Endothelial cell of umbilical vein (primary cell): ENCODE results near the gene RNF183. TPM values are rescaled to one million over a fixed set of nuclear protein-coding genes. Genes with fewer than 3 reads are reported as not detected.

Experiments used
- BruUV-seq: library from RNA; stranded (reverse); fragments of 400-500 nt; replicated peaks from 2 replicates; lab custom pipeline; 2021; lab: Mats Ljungman, UMichigan
- CTCF ChIA-PET: fragments of 300-600, 350-600 bp; sonication (Branson Sonifier 250); formaldehyde crosslinking; loops from one replicate; lab custom pipeline; 2021; ENCODE audit warnings: antibody characterized with exemption, inconsistent platforms; lab: Charles Lee
- POLR2A ChIA-PET: fragments of 300-600, 350-600 bp; sonication (Branson Sonifier 250); formaldehyde crosslinking; loops from one replicate; lab custom pipeline; 2021; ENCODE audit warnings: antibody characterized with exemption, inconsistent platforms; lab: Charles Lee
- DNase-seq: peaks from one replicate; pipeline ENCODE4 v3.0.0-alpha.2; 2011; ENCODE audit warnings: low read depth, low spot score
- FAIRE-seq: peaks from 2 replicates; lab custom pipeline; 2011; peaks lifted over from hg19 to GRCh38; lab: Jason Lieb, UNC
- H2AFZ ChIP-seq: 2 replicates; pipeline ENCODE4 v1.6.0; 2012; ENCODE audit warnings: low read depth, low read length, control low read depth, inconsistent platforms
- H3K27ac ChIP-seq: 2 replicates; pipeline ENCODE4 v1.5.1; 2011; ENCODE audit warnings: low read depth, mild to moderate bottlenecking, control low read depth, low read length, moderate library complexity; ENCODE audit not compliant: insufficient read depth
- H3K27me3 ChIP-seq, 2 experiments: 2 replicates each; pipeline versions ENCODE4 v1.6.0 to v1.6.1; 2011; ENCODE audit warnings: low read length in 2 of 2, mixed read lengths in 1 of 2; ENCODE audit not compliant: control insufficient read depth in 2 of 2, insufficient read depth in 2 of 2
- H3K36me3 ChIP-seq, 2 experiments: 2 replicates in 1 of 2; 3 replicates in 1 of 2; pipeline ENCODE4 v1.5.1; 2011; ENCODE audit warnings: low read length in 2 of 2, mild to moderate bottlenecking in 1 of 2, moderate library complexity in 1 of 2; ENCODE audit not compliant: control insufficient read depth in 2 of 2, insufficient read depth in 2 of 2; ENCODE audit errors: extremely low read depth in 1 of 2
- H3K4me1 ChIP-seq: 3 replicates; pipeline ENCODE4 v1.5.1; 2011; ENCODE audit warnings: mild to moderate bottlenecking, low read length; ENCODE audit not compliant: control insufficient read depth, insufficient read depth; ENCODE audit errors: extremely low read depth
- H3K4me2 ChIP-seq: 2 replicates; pipeline ENCODE4 v1.6.1; 2011; ENCODE audit warnings: low read length, control low read depth, mixed read lengths; ENCODE audit not compliant: insufficient read depth
- H3K4me3 ChIP-seq, 3 experiments: fragments of 200-600 bp in 1 of 3; sonication (generic), shearing (Covaris generic) in 1 of 3; replicated peaks in 1 of 3; 2 replicates each; pipeline ENCODE4 v1.5.1; 2011 to 2016; ENCODE audit warnings: control low read depth in 3 of 3, low read length in 3 of 3, mild to moderate bottlenecking in 2 of 3, inconsistent platforms in 1 of 3, low read depth in 1 of 3, moderate library complexity in 1 of 3; ENCODE audit not compliant: insufficient read depth in 1 of 3
- H3K79me2 ChIP-seq: 2 replicates; pipeline ENCODE4 v1.6.0; 2012; ENCODE audit warnings: low read length, inconsistent platforms; ENCODE audit not compliant: control insufficient read depth, insufficient read depth
- H3K9ac ChIP-seq: replicated peaks from 2 replicates; pipeline ENCODE3; 2011; ENCODE audit warnings: low read length, control low read depth; ENCODE audit not compliant: insufficient read depth; ENCODE audit errors: extremely low read depth
- H3K9me1 ChIP-seq: replicated peaks from 3 replicates; pipeline ENCODE4 v1.6.0; 2011; ENCODE audit warnings: mild to moderate bottlenecking, low read length; ENCODE audit not compliant: control insufficient read depth, insufficient read depth; ENCODE audit errors: extremely low read depth
- H3K9me3 ChIP-seq: replicated peaks from 2 replicates; pipeline ENCODE4 v1.5.1; 2012; ENCODE audit warnings: low read length, inconsistent platforms; ENCODE audit not compliant: control insufficient read depth, insufficient read depth
- H4K20me1 ChIP-seq: replicated peaks from 2 replicates; pipeline ENCODE3; 2011; ENCODE audit warnings: mild to moderate bottlenecking, low read length; ENCODE audit not compliant: control insufficient read depth, insufficient read depth; ENCODE audit errors: extremely low read depth
- EZH2 ChIP-seq: IDR thresholded peaks from 2 replicates; pipeline ENCODE4 v1.6.1; 2012; ENCODE audit warnings: borderline replicate concordance, low read depth, mild to moderate bottlenecking, moderate library complexity, low read length, inconsistent platforms; ENCODE audit not compliant: severe bottlenecking
- FOS ChIP-seq: IDR thresholded peaks from 2 replicates; pipeline ENCODE4 v1.6.1; 2011; ENCODE audit warnings: mild to moderate bottlenecking, low read length, moderate library complexity, borderline replicate concordance; ENCODE audit not compliant: insufficient read depth
- GATA2 ChIP-seq: IDR thresholded peaks from 2 replicates; pipeline ENCODE4 v1.7.0; 2011; ENCODE audit warnings: low read depth, mild to moderate bottlenecking, moderate library complexity, mixed read lengths, low read length; ENCODE audit not compliant: insufficient read length, insufficient read depth
- JUN ChIP-seq: IDR thresholded peaks from 2 replicates; pipeline ENCODE4 v1.6.1; 2011; ENCODE audit warnings: borderline replicate concordance, low read depth; ENCODE audit not compliant: insufficient read length, insufficient read depth
- MYC ChIP-seq: IDR thresholded peaks from one replicate; pipeline ENCODE4 v1.6.1; 2011; ENCODE audit warnings: mild to moderate bottlenecking, low read depth, low read length
- POLR2A ChIP-seq: IDR thresholded peaks from 2 replicates; pipeline ENCODE4 v1.6.1; 2012; ENCODE audit warnings: low read depth, mild to moderate bottlenecking, control low read depth, low read length
- POLR2AphosphoS5 ChIP-seq: IDR thresholded peaks from 2 replicates; pipeline ENCODE4 v1.6.1; 2012; ENCODE audit warnings: low read depth, mild to moderate bottlenecking, control low read depth, low read length, moderate library complexity; ENCODE audit not compliant: insufficient read depth
- dilution Hi-C: fragments of 300-500 bp; cut with MboI; formaldehyde crosslinking; loops from one replicate; pipeline ENCODE4 v1.15.0; 2019; ENCODE audit warnings: low sequenced_read_pairs; ENCODE audit not compliant: extremely low pct_ligation_motif_present
- intact Hi-C: fragments of 100-400 bp; cut with micrococcal nuclease; formaldehyde crosslinking; loops from one replicate; pipeline ENCODE4 v1.10.0; 2022
- polyA plus RNA-seq, 4 experiments: library from polyadenylated mRNA; depleted of rRNA in 3 of 4; stranded (reverse) in 3 of 4; unstranded in 1 of 4; fragments of >200 nt; gene quantifications; 2 replicates each; pipeline versions ENCODE4 v1.2.1 to v1.2.3, GENCODE V29; 2011 to 2012; ENCODE audit warnings: missing spikeins in 1 of 4
- total RNA-seq: library from RNA; stranded (reverse); gene quantifications from 2 replicates; pipeline ENCODE4 v1.2.3, GENCODE V29; 2021

The RNF183 gene
- total and polyA plus RNA-seq, 2 donors (not counting 3 experiments of a cell fraction or from before 2014, with no cell fraction given): not detected

DNA sequence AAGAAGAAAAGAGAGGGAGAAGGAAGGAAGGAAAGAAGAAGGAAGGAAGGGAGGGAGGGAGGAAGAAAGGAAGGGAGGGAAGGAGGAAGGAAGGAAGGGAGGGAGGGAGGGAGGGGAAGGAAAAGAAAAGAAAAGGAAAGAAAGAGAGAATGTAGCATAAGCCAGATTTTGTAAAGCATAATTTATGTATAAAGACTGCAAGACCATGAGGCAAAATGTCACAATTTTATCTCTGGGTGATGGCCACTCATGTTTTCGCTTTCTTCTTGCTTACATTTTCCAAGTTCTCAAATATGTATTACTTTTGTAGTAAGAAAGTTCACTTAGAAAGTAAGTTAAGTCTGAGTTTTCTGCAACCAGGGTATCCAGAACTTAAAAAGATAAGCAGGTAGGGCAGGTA lies 3.4 kb upstream of the RNF183 start:
- no peaks in the 10 kb centered on the region for H4K20me1 ChIP-seq
- FAIRE-seq (no peak), DNase-seq (no peak)
- no TSS peak for BruUV-seq
- no peaks in the 10 kb centered on the region for H3K9me1 ChIP-seq
- intact Hi-C loops: no loop called here
- H3K9me3 ChIP-seq: no peaks in the 10 kb centered on the region
- dilution Hi-C loops: no loop called here
- H3K9ac ChIP-seq: no peak overlapping the region
- H3K27ac ChIP-seq: no peak overlapping the region
- H3K27me3 ChIP-seq: peaks cover 0 to 3% of the 10 kb centered on the region in 2 experiments
- no peak for TF ChIP-seq JUN
- TF ChIP-seq GATA2: no peak
- no peak for TF ChIP-seq MYC
- no peak for TF ChIP-seq EZH2
- TF ChIP-seq FOS: no peak
- no peak for TF ChIP-seq POLR2AphosphoS5
- no peak for TF ChIP-seq POLR2A
- no peaks in the 10 kb centered on the region for H3K36me3 ChIP-seq
- no peak overlapping the region for H3K4me3 ChIP-seq
- H2AFZ ChIP-seq: no peak overlapping the region
- CTCF ChIA-PET: interaction anchor here (1.9 kb wide), 1 partner anchor 12 kb away, joined by 4 read pairs; no protein-coding TSS in a partner anchor
- POLR2A ChIA-PET: interaction anchor here (0.6 kb wide), 1 partner anchor 1111 kb away, joined by 5 read pairs; no protein-coding TSS in a partner anchor
- H3K4me2 ChIP-seq: no peak overlapping the region
- H3K4me1 ChIP-seq: no peaks in the 10 kb centered on the region
- no peaks in the 10 kb centered on the region for H3K79me2 ChIP-seq

DNA sequence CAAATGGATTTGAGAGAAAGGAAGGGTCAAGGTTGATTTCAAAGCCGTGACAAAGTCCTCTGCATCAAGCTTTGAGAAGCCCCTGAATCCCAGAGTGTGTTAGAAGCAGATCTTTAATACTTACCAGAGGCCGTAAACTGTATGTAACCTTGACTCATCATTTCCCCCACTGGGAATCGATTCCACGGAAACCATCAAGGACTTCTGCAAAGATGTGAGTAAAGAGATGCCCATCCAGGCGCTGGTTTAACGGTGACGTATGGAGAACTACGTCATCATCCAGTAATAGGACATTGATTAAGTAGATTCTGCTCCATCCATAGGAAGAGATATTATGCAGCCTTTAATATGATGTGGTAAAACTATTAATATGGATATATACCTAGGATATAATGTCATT lies 1.6 kb downstream of the RNF183 start:
- Histone ChIP-seq H3K4me3 (no peak overlapping the region), H3K9ac (no peak overlapping the region), H4K20me1 (no peaks in the 10 kb centered on the region), H3K79me2 (no peaks in the 10 kb centered on the region), H3K36me3 (no peaks in the 10 kb centered on the region), H3K27me3 (peaks cover 3 to 8% of the 10 kb centered on the region in 2 experiments), H3K4me2 (no peak overlapping the region), H3K9me3 (no peaks in the 10 kb centered on the region), H2AFZ (no peak overlapping the region), H3K9me1 (no peaks in the 10 kb centered on the region), H3K27ac (no peak overlapping the region), H3K4me1 (peaks cover 3% of the 10 kb centered on the region)
- ChIA-PET POLR2A (no interaction called here), CTCF (no interaction called here)
- TF ChIP-seq FOS: no peak
- TF ChIP-seq JUN: no peak
- TF ChIP-seq GATA2: no peak
- no peak for TF ChIP-seq EZH2
- no TSS peak for BruUV-seq
- DNase-seq (no peak), FAIRE-seq (no peak)
- dilution Hi-C loops (no loop called here), intact Hi-C loops (no loop called here)
